ENCODE measurements around the gene ZXDC.

- no peak for TF ChIP-seq POLR2A (IDR thresholded peaks at IDR 0.05; ENCODE audit: low read depth, low read length)
- no peak for TF ChIP-seq POLR2AphosphoS5 (IDR thresholded peaks at IDR 0.05; ENCODE audit: low read depth, low read length)
- TF ChIP-seq TAF1 (IDR thresholded peaks at IDR 0.05; ENCODE audit: low read depth, low read length): no peak
- TF ChIP-seq POU2F2 (IDR thresholded peaks at IDR 0.05; ENCODE audit: low read depth, low read length): no peak
Measured at GRCh38 chr3:126519506-126520455, 44.1 kb upstream of the ZXDC start.

All from GM12891 (cell line).